ENCODE measurements around the gene NOSTRIN.

- TF ChIP-seq CTCF (conservative IDR thresholded peaks at IDR 0.05) = no peak
- no peak for TF ChIP-seq ZFX (IDR thresholded peaks at IDR 0.05)
Measured at GRCh38 chr2:168884975-168885374, 82.5 kb downstream of the NOSTRIN start.

Measured in C4-2B (cell line).